T-helper 1 cell (primary cell): Measurements from ENCODE around the gene MYT1.

ENCODE experiments used
- DNase-seq, 5 donors: peaks; one replicate each; pipeline ENCODE4 v3.0.0-alpha.2; 2012 to 2020

Gene MYT1

DNA sequence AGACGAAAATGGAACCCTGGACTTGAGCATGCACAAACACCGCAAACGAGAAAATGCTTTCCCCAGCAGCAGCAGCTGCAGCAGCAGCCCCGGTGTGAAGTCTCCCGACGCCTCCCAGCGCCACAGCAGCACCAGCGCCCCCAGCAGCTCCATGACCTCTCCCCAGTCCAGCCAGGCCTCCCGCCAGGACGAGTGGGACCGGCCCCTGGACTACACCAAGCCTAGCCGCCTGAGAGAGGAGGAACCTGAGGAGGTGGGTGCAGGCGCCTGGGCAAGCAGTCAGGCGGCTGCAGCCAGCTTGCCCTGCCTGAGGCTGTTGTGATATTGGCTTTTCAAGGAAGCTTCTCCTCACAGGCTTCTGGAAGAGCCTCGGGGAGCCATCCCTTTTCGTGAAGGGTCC, 55.5 kb downstream of the MYT1 start:
- no peak for DNase-seq

GRCh38 chr20:64220420-64220819, 56.2 kb downstream of the MYT1 start:
- no peak for DNase-seq

- DNase-seq, result no peak
Observed at GRCh38 chr20:64220891-64221527, 56.8 kb downstream of the MYT1 start.

GRCh38 chr20:64222291-64222735, 58.1 kb downstream of the MYT1 start:
- no peak for DNase-seq

GRCh38 chr20:64222851-64223525, 58.7 kb downstream of the MYT1 start:
- no peak for DNase-seq

GRCh38 chr20:64223526-64224067, 59.3 kb downstream of the MYT1 start:
- no peak for DNase-seq

DNA sequence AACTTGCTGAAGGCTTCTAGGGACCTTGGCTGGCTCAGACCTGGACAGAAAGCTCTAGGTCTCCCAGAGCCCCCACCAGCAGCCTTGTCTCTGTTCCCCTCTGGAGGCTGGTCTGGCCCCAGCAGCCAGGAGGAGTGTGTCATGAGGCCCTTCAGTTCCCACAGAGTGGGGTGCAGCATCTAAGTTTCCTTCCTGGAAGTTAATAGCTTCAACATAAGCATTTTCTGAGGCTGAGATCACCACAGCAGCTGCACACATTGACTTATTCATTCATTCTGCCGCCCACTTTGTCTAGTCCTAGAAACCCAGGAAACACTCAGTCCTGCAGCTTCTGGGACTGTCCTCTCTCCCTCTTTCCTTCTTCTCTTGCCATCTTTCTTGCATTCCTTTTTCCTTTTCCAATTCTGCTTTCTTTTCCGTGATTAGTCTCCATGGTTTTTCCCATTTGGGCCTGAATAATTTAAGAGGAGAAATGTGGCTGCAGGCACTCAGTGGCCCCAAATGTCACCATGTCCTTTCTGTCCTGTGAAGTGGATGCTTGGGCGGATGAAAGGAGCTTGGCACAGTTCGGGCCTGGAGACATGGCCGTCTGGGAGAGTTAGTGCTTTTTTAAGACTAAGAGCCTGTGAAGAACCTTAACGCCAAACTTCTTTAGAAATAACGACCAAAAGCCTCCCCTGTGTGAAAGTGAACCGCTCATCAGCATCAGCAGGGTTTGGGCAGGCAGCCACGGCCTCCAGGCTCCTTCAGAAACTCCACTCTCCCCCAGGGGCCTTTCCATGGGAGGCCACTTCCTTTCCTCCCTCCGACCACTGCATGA, 60.3 kb downstream of the MYT1 start:
- DNase-seq, result no peak

- DNase-seq, result no peak
Observed at GRCh38 chr20:64225171-64225595, 60.9 kb downstream of the MYT1 start.

GRCh38 chr20:64225828-64226598, 61.8 kb downstream of the MYT1 start:
- no peak for DNase-seq

GRCh38 chr20:64226686-64227580, 62.7 kb downstream of the MYT1 start:
- DNase-seq, result peak in 4 of 5 donors; percentile 12 to 30 (median 19)

DNA sequence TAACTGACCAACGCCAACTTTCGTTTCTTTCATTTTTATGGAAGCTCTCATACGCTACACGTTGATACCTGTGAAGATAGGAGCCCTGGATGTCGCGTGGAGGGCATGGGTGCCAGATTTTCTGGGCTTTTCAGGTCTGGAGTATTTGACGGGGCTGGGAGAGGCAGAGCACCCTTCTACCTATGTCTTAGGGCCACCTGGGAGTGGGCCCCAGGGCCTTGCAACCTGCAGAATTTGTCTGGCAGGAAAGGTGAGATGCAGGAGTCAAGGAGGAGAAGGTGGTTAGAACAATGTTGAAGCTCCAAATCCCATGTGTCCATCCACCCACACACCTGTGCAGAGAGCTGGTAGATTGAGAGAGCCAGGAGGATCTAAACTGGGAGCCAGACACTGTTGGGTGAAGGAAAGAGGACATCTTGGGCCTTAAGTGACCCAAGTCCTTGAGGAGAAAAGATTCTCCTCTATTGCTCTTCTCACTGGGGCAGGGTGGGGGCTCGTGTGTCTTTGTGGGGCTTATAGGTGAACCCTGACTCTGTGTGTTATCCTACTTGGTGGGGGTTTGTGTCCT, 63.9 kb downstream of the MYT1 start:
- DNase-seq, result no peak

DNA sequence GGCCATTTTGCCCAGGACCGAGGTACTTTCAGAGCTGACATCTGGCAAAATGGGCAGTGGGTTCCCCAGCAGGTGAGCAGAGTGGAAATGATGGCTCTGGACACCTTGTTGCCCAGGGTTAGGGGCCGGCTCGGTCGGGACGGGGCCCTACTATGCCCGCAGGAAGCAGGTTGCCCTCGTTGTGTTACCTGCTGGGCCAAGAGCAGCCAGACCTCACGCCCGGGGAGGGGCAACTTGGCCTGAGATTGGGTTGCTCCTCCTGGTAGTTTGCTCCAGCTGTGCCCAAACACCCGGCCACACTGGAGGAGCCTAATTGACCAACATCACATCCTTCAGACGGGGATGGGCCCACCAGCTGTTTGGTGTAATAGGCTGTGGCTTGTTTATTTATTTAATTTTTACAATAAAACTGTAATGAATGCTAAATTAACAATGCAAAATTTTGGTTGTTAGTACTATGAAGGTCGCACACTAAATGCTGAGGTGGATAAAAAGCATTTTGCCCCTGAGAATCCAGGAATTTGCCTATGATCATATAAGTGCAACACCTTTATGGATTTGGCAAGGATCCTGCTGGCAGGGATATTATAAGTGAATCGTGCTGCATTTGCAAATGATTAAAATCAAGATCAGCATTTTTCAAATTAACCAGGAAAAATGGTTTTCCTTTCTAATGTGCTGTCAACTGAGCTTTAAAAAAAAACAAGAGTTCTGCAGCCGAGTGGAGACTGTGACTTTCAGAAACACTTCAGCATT, 64.7 kb downstream of the MYT1 start:
- no peak for DNase-seq

DNA sequence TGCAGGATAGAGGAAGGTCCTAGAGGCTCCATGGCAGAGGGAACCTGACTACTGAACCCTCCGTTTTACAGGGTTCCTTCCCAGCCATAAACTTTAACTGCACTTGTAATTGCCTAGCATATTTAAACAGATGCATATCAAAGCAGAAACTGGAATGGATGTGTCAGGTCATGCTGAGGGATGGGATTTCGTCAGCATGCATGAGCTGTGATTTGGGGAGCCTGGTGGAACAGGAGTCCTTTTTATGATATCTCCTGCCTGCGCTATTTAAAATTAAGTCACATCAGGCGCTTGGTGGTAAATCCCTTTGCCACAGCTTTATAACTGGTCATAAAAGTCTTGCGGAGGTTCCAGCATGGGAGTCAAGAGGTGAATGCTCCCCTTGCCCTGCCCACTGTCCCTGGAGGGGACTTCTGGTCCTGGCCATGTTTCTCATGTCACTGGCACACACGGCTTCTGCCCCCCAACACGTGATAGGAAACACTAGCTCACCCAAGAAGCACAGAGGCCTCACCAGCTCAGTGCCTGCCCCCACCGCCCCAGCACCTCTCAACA, 65.3 kb downstream of the MYT1 start:
- no peak for DNase-seq

GRCh38 chr20:64230461-64231145, 66.4 kb downstream of the MYT1 start:
- DNase-seq, result no peak

- no peak for DNase-seq
Observed at GRCh38 chr20:64231621-64232550, 67.6 kb downstream of the MYT1 start.

DNA sequence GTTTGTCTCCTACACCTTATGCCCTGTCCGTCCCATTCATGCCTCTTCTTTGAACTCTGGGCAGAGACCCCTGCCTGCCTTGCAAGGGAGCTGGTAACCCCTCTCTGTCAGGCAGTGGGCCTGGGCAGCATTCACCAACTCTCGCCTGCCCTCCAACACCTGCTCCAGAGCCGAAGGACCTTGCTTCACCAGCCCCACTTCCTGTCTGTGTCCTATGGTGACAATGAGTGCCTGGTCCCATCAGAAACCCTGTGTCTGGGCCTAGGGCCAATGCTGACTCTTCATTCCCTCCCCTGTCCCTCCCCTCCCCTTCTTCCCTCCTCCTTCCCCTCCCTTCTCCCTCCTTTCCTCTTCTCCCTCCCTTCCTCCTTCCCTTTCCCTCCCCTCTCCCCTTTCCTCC, 68.5 kb downstream of the MYT1 start:
- no peak for DNase-seq

DNA sequence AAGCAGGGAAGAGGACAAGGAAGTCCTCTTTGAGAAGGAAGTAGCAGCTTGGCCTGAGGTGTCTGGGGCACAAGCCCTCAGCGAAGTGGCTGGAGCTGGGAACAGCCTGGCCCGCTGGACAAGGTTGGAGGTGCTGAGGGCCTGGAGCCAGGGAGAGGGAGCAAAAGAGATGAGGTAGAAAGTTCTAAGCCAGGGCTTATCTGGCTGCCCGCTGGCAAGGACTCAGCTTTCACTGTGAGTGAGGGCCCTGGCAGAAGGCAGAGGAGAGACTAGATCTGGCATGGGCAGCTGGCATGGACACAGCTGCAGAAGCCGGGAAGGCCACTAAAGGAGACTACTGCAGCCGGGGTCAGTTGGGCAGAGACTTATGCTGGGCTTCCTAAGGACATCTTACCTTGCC, 69.5 kb downstream of the MYT1 start:
- no peak for DNase-seq

- no peak for DNase-seq
Observed at GRCh38 chr20:64234291-64234791, 70.1 kb downstream of the MYT1 start.
